NCI-H2196 (cell line): ENCODE measurements around the gene TMC8.
A peak's percentile ranks its signal among the peaks of the same experiment; 100 is the strongest.
"Not testable (repeated sequence)": the region's sequence is repeated elsewhere in the genome, so short reads cannot be mapped to it uniquely, and the experiment has no call there.

Experiments
- DNase-seq: peaks from one replicate; lab custom pipeline; 2025; ENCODE audit not compliant: unreplicated experiment; lab: John Stamatoyannopoulos, UW

Gene TMC8

GRCh38 chr17:78133971-78134898 lies 3.7 kb downstream of the TMC8 start:
- peak; percentile 51 for DNase-seq

GRCh38 chr17:78134899-78135385 lies 4.4 kb downstream of the TMC8 start:
- DNase-seq, result no peak

GRCh38 chr17:78135858-78136500 lies 5.4 kb downstream of the TMC8 start:
- no peak for DNase-seq

GRCh38 chr17:78137392-78138203 lies 7.0 kb downstream of the TMC8 start:
- no peak for DNase-seq

GRCh38 chr17:78138204-78139060 lies 7.9 kb downstream of the TMC8 start:
- no peak for DNase-seq

- not testable (repeated sequence) for DNase-seq
These were observed 9.2 kb downstream of the TMC8 start for GRCh38 chr17:78139861-78140168.

- peak; percentile 98 for DNase-seq
These were observed 9.8 kb downstream of the TMC8 start for GRCh38 chr17:78140169-78141051.

GRCh38 chr17:78141437-78142118 lies 11.0 kb downstream of the TMC8 start:
- no peak for DNase-seq

GRCh38 chr17:78142119-78142861 lies 11.7 kb downstream of the TMC8 start:
- DNase-seq, result peak; percentile 94

GRCh38 chr17:78143214-78144146 lies 12.9 kb downstream of the TMC8 start:
- DNase-seq, result no peak

GRCh38 chr17:78144147-78144719 lies 13.7 kb downstream of the TMC8 start:
- peak; percentile 87 for DNase-seq

GRCh38 chr17:78144736-78145641 lies 14.4 kb downstream of the TMC8 start:
- peak; percentile 59 for DNase-seq

- no peak for DNase-seq
These were observed 15.9 kb downstream of the TMC8 start for GRCh38 chr17:78146471-78146869.

GRCh38 chr17:78146881-78147280 lies 16.3 kb downstream of the TMC8 start:
- no peak for DNase-seq

- no peak for DNase-seq
These were observed 16.9 kb downstream of the TMC8 start for GRCh38 chr17:78147315-78147998.
